SH-SY5Y (cell line): ENCODE results near the gene CDC42SE2.

Source experiments
- GATA2 ChIP-seq: IDR thresholded peaks from 2 replicates; pipeline ENCODE4 v1.6.1; 2011; ENCODE audit warnings: mild to moderate bottlenecking, low read depth, low read length
- GATA3 ChIP-seq: IDR thresholded peaks from 2 replicates; pipeline ENCODE4 v1.6.1; 2011; ENCODE audit warnings: low read depth, mild to moderate bottlenecking, low read length, moderate library complexity

Gene CDC42SE2

GRCh38 chr5:131264451-131265099 is 722 bp downstream of the CDC42SE2 start:
- TF ChIP-seq GATA2 (no peak), GATA3 (no peak)

GRCh38 chr5:131265311-131265803 is 1.5 kb downstream of the CDC42SE2 start:
- TF ChIP-seq GATA3 (no peak), GATA2 (no peak)

GRCh38 chr5:131266370-131267060 is 2.7 kb downstream of the CDC42SE2 start:
- TF ChIP-seq GATA2, result no peak
- TF ChIP-seq GATA3, result no peak

GRCh38 chr5:131268758-131269370 is 5.0 kb downstream of the CDC42SE2 start:
- TF ChIP-seq GATA3, result no peak

GRCh38 chr5:131270809-131271208 is 7.0 kb downstream of the CDC42SE2 start:
- no peak for TF ChIP-seq GATA2

- TF ChIP-seq GATA3 (no peak), GATA2 (no peak)
Observed at GRCh38 chr5:131272307-131272706, 8.5 kb downstream of the CDC42SE2 start.

GRCh38 chr5:131272724-131273123 is 8.9 kb downstream of the CDC42SE2 start:
- TF ChIP-seq GATA2, result no peak
- no peak for TF ChIP-seq GATA3

- no peak for TF ChIP-seq GATA2
- TF ChIP-seq GATA3, result no peak
Observed at GRCh38 chr5:131274326-131275063, 10.6 kb downstream of the CDC42SE2 start.

- TF ChIP-seq GATA2 (no peak), GATA3 (no peak)
Observed at GRCh38 chr5:131276072-131276471, 12.2 kb downstream of the CDC42SE2 start.

GRCh38 chr5:131277447-131277846 is 13.6 kb downstream of the CDC42SE2 start:
- TF ChIP-seq GATA3, result no peak
- TF ChIP-seq GATA2, result no peak

- TF ChIP-seq GATA2 (no peak), GATA3 (no peak)
Observed at GRCh38 chr5:131277875-131278740, 14.3 kb downstream of the CDC42SE2 start.

GRCh38 chr5:131279204-131279603 is 15.4 kb downstream of the CDC42SE2 start:
- no peak for TF ChIP-seq GATA2
- no peak for TF ChIP-seq GATA3

GRCh38 chr5:131280417-131280816 is 16.6 kb downstream of the CDC42SE2 start:
- TF ChIP-seq GATA3 (no peak), GATA2 (no peak)
